ENCODE results near the gene RGPD4. TPM values are rescaled to one million over a fixed set of nuclear protein-coding genes. Genes with fewer than 3 reads are reported as not detected.
"Not testable (repeated sequence)": the region's sequence is repeated elsewhere in the genome, so short reads cannot be mapped to it uniquely, and the experiment has no call there.

The RGPD4 gene
- under 1 TPM in 1 of 2 donors, not detected in 1; 0.24 TPM for total RNA-seq

GRCh38 chr2:107826749-107827148, at the start of gene RGPD4:
Gene RGPD4 (plus strand): TSS chr2:107826892. CDS start chr2:107827014, 122 bp downstream.
- H3K36me3 ChIP-seq; H3K4me3 ChIP-seq; intact Hi-C loops (cut with DNase I); H3K27me3 ChIP-seq; H3K9me3 ChIP-seq; H3K4me1 ChIP-seq; H3K27ac ChIP-seq; DNase-seq; H3K9ac ChIP-seq (ENCODE audit: low read depth in 2 of 2, low read length in 2 of 2): not testable (repeated sequence)

GRCh38 chr2:107777974-107778373, 48.7 kb upstream of the RGPD4 start:
- Histone ChIP-seq H3K27me3 (no peaks in the 10 kb centered on the region), H3K27ac (no peak overlapping the region), H3K4me1 (no peaks in the 10 kb centered on the region), H3K9me3 (no peaks in the 10 kb centered on the region), H3K36me3 (no peaks in the 10 kb centered on the region), H3K9ac (ENCODE audit: low read depth in 2 of 2, low read length in 2 of 2) (no peak overlapping the region), H3K4me3 (no peak overlapping the region)
- DNase-seq, result no peak
- intact Hi-C loops (cut with DNase I), result no loop called here
- no peak for TF ChIP-seq CTCF (IDR thresholded peaks at IDR 0.05)

DNA sequence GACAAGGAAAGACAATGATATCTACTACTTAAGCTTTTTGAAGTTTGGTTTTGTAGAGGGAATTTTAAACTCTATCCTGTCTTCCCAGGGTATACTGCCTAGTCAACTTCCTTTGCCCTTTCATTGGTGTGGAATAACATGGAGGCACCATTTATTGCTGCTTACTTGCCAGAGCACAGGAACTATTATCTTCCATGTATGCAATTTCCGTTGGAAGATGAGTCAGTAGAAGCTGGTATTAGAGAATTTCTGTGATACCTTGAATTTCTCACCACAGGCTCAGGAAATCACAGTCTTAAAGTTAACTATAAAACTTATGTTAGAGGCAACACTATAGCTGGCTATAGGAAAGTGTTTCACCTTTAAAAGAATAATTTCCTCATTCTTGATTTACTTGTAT, 40.9 kb upstream of the RGPD4 start:
- no peaks in the 10 kb centered on the region for H3K27me3 ChIP-seq
- no peak for TF ChIP-seq CTCF (IDR thresholded peaks at IDR 0.05)
- no peaks in the 10 kb centered on the region for H3K9me3 ChIP-seq
- H3K4me3 ChIP-seq, result no peak overlapping the region
- intact Hi-C loops (cut with DNase I), result no loop called here
- no peaks in the 10 kb centered on the region for H3K36me3 ChIP-seq
- no peak overlapping the region for H3K27ac ChIP-seq
- no peak for DNase-seq
- no peak overlapping the region for H3K9ac ChIP-seq (ENCODE audit: low read depth in 2 of 2, low read length in 2 of 2)
- H3K4me1 ChIP-seq, result no peaks in the 10 kb centered on the region

- intact Hi-C loops (cut with DNase I), result no loop called here
- TF ChIP-seq CTCF (IDR thresholded peaks at IDR 0.05), result no peak
- DNase-seq, result no peak
- Histone ChIP-seq H3K9me3 (no peaks in the 10 kb centered on the region), H3K27ac (no peak overlapping the region), H3K4me1 (no peaks in the 10 kb centered on the region), H3K9ac (ENCODE audit: low read depth in 2 of 2, low read length in 2 of 2) (no peak overlapping the region), H3K36me3 (no peaks in the 10 kb centered on the region), H3K27me3 (no peaks in the 10 kb centered on the region), H3K4me3 (no peak overlapping the region)
These were observed 35.9 kb upstream of the RGPD4 start for GRCh38 chr2:107790837-107791236.

GRCh38 chr2:107801498-107801897, 25.2 kb upstream of the RGPD4 start:
- H3K9ac ChIP-seq (ENCODE audit: low read depth in 2 of 2, low read length in 2 of 2), result no peak overlapping the region
- H3K4me3 ChIP-seq, result no peak overlapping the region
- H3K27me3 ChIP-seq, result no peaks in the 10 kb centered on the region
- no peak for TF ChIP-seq CTCF (IDR thresholded peaks at IDR 0.05)
- no peaks in the 10 kb centered on the region for H3K36me3 ChIP-seq
- H3K4me1 ChIP-seq, result no peaks in the 10 kb centered on the region
- no peak for DNase-seq
- H3K27ac ChIP-seq, result no peak overlapping the region
- H3K9me3 ChIP-seq, result no peaks in the 10 kb centered on the region
- intact Hi-C loops (cut with DNase I), result no loop called here

DNA sequence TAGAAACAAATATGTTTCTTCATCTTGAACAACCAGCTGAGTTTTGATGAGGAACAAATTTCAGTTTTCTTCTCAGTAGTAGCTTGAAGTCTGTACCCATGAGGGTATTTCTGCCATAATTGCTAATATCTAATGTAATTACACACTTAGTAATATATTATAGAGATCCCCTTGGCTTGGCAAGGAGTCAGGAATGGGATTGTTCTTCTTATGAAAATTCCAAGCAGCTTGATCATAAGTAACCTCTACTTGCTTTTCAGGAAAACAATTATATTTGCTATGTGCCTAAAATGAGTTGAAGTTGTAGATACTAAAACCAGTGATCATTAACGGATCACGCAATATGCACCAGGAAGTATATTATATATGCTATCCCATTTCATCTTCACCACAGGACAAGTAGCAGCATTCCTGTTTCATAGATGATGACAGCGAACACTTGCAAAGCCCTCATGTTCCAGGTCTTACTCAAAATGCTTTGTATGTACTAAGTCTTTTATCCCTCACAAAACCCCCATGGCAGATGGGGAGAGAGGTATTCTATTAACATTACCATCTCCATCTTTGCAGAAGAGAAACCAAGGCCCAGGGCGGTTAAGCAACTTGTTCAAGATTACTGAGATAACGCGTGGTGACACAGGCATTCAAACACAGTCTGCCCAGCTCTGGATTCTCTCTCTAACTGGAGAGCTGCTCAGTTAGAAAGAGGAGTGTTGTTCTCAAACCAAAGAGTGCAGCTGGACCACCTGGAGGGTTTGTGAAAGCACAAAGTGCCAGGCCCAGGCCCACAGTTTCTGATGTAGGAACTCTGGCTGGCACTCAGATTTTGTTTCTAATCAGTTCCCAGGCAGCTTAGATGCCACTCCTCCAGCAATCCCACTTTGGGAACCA, 21.8 kb upstream of the RGPD4 start:
- no peak overlapping the region for H3K4me3 ChIP-seq
- no peak for DNase-seq
- H3K27me3 ChIP-seq, result no peaks in the 10 kb centered on the region
- H3K9me3 ChIP-seq, result no peaks in the 10 kb centered on the region
- H3K36me3 ChIP-seq, result no peaks in the 10 kb centered on the region
- H3K27ac ChIP-seq, result no peak overlapping the region
- intact Hi-C loops (cut with DNase I), result no loop called here
- no peak for TF ChIP-seq CTCF (IDR thresholded peaks at IDR 0.05)
- no peak overlapping the region for H3K9ac ChIP-seq (ENCODE audit: low read depth in 2 of 2, low read length in 2 of 2)
- H3K4me1 ChIP-seq, result no peaks in the 10 kb centered on the region

All from colonic mucosa (tissue), 4 donors.